ENCODE measurements around the gene FBXL19.

DNA sequence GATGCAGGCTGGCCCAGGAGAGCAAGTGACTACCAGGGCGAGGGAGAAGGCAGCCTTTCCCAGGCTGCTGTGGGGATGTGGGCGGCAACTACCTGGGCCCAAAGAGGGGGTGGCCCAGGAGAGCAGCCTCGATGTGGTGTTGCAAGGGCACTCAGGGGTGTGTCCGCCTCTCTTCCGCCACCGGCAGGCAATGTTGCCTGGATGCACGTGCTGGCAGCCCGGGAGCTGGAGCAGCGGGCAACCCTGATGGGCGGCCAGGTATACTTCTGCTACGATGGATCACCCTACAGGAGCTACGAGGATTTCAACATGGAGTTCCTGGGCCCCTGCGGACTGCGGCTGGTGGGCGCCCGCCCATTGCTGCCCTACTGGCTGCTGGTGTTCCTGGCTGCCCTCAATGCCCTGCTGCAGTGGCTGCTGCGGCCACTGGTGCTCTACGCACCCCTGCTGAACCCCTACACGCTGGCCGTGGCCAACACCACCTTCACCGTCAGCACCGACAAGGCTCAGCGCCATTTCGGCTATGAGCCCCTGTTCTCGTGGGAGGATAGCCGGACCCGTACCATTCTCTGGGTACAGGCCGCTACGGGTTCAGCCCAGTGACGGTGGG, 64.3 kb downstream of the FBXL19 start:
- TF ChIP-seq, protein P1, sequence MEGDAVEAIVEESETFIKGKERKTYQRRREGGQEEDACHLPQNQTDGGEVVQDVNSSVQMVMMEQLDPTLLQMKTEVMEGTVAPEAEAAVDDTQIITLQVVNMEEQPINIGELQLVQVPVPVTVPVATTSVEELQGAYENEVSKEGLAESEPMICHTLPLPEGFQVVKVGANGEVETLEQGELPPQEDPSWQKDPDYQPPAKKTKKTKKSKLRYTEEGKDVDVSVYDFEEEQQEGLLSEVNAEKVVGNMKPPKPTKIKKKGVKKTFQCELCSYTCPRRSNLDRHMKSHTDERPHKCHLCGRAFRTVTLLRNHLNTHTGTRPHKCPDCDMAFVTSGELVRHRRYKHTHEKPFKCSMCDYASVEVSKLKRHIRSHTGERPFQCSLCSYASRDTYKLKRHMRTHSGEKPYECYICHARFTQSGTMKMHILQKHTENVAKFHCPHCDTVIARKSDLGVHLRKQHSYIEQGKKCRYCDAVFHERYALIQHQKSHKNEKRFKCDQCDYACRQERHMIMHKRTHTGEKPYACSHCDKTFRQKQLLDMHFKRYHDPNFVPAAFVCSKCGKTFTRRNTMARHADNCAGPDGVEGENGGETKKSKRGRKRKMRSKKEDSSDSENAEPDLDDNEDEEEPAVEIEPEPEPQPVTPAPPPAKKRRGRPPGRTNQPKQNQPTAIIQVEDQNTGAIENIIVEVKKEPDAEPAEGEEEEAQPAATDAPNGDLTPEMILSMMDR (IDR thresholded peaks at IDR 0.05; ENCODE audit: low read depth, low read length, poor library complexity, severe bottlenecking) = no peak
- no peak for TF ChIP-seq EZH2phosphoT487 (IDR thresholded peaks at IDR 0.05; ENCODE audit: borderline replicate concordance, low read length)

All from DOHH2 (cell line).